Liver (tissue), 3 donors: ENCODE data around the gene EDAR.

Source experiments
- CTCF ChIP-seq: fragments of 150-350 bp; IDR thresholded peaks from 2 replicates; pipeline ENCODE4 v1.5.1; 2017; ENCODE audit warnings: improper control_type of control experiment, low read depth, low read length; ENCODE audit not compliant: missing input control
- EGR1 ChIP-seq, 2 donors: IDR thresholded peaks; 2 replicates each; pipeline ENCODE4 v1.6.1; 2016 to 2018; ENCODE audit warnings: antibody characterized with exemption in 2 of 2, low read depth in 2 of 2
- GABPA ChIP-seq, 2 donors: IDR thresholded peaks in 1 of 2; conservative IDR thresholded peaks in 1 of 2; 2 replicates each; pipeline ENCODE4 v1.6.1; 2016; ENCODE audit warnings: antibody characterized with exemption in 2 of 2, mild to moderate bottlenecking in 1 of 2, moderate library complexity in 1 of 2
- HNF4G ChIP-seq: IDR thresholded peaks from 2 replicates; pipeline ENCODE4 v1.6.1; 2016; ENCODE audit warnings: antibody characterized with exemption
- JUND ChIP-seq, 2 donors: IDR thresholded peaks; 2 replicates each; pipeline ENCODE4 v1.6.1; 2016; ENCODE audit warnings: antibody characterized with exemption in 2 of 2
- MAX ChIP-seq: IDR thresholded peaks from 2 replicates; pipeline ENCODE4 v1.6.1; 2016; ENCODE audit warnings: antibody characterized with exemption
- RAD21 ChIP-seq, 2 donors: IDR thresholded peaks; 2 replicates each; pipeline ENCODE4 v1.6.1; 2016; ENCODE audit warnings: antibody characterized with exemption in 2 of 2, mild to moderate bottlenecking in 2 of 2
- SP1 ChIP-seq: IDR thresholded peaks from 2 replicates; pipeline ENCODE4 v1.6.1; 2018; ENCODE audit warnings: antibody characterized with exemption, mild to moderate bottlenecking
- YY1 ChIP-seq: IDR thresholded peaks from 2 replicates; pipeline ENCODE4 v1.6.1; 2016; ENCODE audit warnings: antibody characterized with exemption, mild to moderate bottlenecking
- ZBTB33 ChIP-seq: IDR thresholded peaks from 2 replicates; pipeline ENCODE4 v1.6.1; 2016; ENCODE audit warnings: antibody characterized with exemption
- donor health status: healthy.
- donor health status: healthy.

GRCh38 chr2:108922141-108922915 is 66.7 kb downstream of the EDAR start:
- TF ChIP-seq MAX: no peak
- no peak for TF ChIP-seq CTCF
- no peak for TF ChIP-seq GABPA (IDR thresholded peaks at IDR 0.05 in 1 of 2, conservative IDR thresholded peaks at IDR 0.05 in 1 of 2)
- no peak for TF ChIP-seq JUND (IDR thresholded peaks at IDR 0.05)
- TF ChIP-seq ZBTB33: no peak
- no peak for TF ChIP-seq EGR1 (IDR thresholded peaks at IDR 0.05; ENCODE audit: low read depth in 2 of 2)
- no peak for TF ChIP-seq SP1
- TF ChIP-seq RAD21 (IDR thresholded peaks at IDR 0.05): no peak
- TF ChIP-seq YY1: no peak
- TF ChIP-seq HNF4G: no peak
